Astrocyte (in vitro differentiated cells and primary cell): ENCODE measurements around the gene TOX3. TPM values are rescaled to one million over a fixed set of nuclear protein-coding genes. Genes with fewer than 3 reads are reported as not detected.
A peak's percentile ranks its signal among the peaks of the same experiment; 100 is the strongest.

ENCODE experiments used
- DNase-seq: peaks from one replicate; pipeline ENCODE4 v3.0.0-alpha.2; 2010; ENCODE audit warnings: low read depth
- FAIRE-seq: peaks from 2 replicates; lab custom pipeline; 2011; peaks lifted over from hg19 to GRCh38; lab: Jason Lieb, UNC
- H2AFZ ChIP-seq: 2 replicates; pipeline ENCODE4 v1.6.0; 2012; ENCODE audit warnings: low read depth, low read length, inconsistent platforms
- H3K27ac ChIP-seq: 2 replicates; pipeline ENCODE4 v1.5.1; 2011; ENCODE audit warnings: low read depth, low read length, inconsistent platforms
- H3K27me3 ChIP-seq: 2 replicates; pipeline ENCODE4 v1.6.0; 2011; ENCODE audit warnings: low read length, inconsistent platforms; ENCODE audit not compliant: insufficient read depth
- H3K36me3 ChIP-seq: 2 replicates; pipeline ENCODE4 v1.5.1; 2011; ENCODE audit warnings: low read length, inconsistent platforms; ENCODE audit not compliant: insufficient read depth
- H3K4me1 ChIP-seq: 2 replicates; pipeline ENCODE4 v1.5.1; 2011; ENCODE audit warnings: low read length, inconsistent platforms; ENCODE audit not compliant: insufficient read depth
- H3K4me2 ChIP-seq: 2 replicates; pipeline ENCODE4 v1.6.0; 2012; ENCODE audit warnings: low read length, inconsistent platforms
- H3K4me3 ChIP-seq: 2 replicates; pipeline ENCODE4 v1.5.1; 2011; ENCODE audit warnings: low read depth, mild to moderate bottlenecking, low read length, inconsistent platforms; ENCODE audit not compliant: insufficient read depth
- H3K79me2 ChIP-seq: 2 replicates; pipeline ENCODE4 v1.6.0; 2012; ENCODE audit warnings: mild to moderate bottlenecking, low read length, inconsistent platforms; ENCODE audit not compliant: insufficient read depth
- H3K9ac ChIP-seq: 2 replicates; pipeline ENCODE4 v1.6.0; 2012; ENCODE audit warnings: mild to moderate bottlenecking, low read length, inconsistent platforms
- H3K9me3 ChIP-seq: 2 replicates; pipeline ENCODE4 v1.5.1; 2012; ENCODE audit warnings: low read depth, mild to moderate bottlenecking, low read length, inconsistent platforms; ENCODE audit not compliant: insufficient read depth
- H4K20me1 ChIP-seq: 2 replicates; pipeline ENCODE4 v1.6.0; 2012; ENCODE audit warnings: low read length, inconsistent platforms; ENCODE audit not compliant: insufficient read depth
- H3K27ac Mint-ChIP-seq: one replicate; pipeline ENCODE4 v1.8.0; 2021; ENCODE audit warnings: mild to moderate bottlenecking, mixed read lengths; ENCODE audit not compliant: unreplicated experiment
- H3K27me3 Mint-ChIP-seq: one replicate; pipeline ENCODE4 v1.8.0; 2021; ENCODE audit warnings: low read depth, mixed read lengths; ENCODE audit not compliant: unreplicated experiment
- H3K36me3 Mint-ChIP-seq: one replicate; pipeline ENCODE4 v1.8.0; 2021; ENCODE audit warnings: low read depth, mixed read lengths; ENCODE audit not compliant: unreplicated experiment
- H3K4me1 Mint-ChIP-seq: one replicate; pipeline ENCODE4 v1.8.0; 2021; ENCODE audit warnings: low read depth, mixed read lengths; ENCODE audit not compliant: unreplicated experiment
- H3K4me3 Mint-ChIP-seq: one replicate; pipeline ENCODE4 v1.8.0; 2021; ENCODE audit warnings: mild to moderate bottlenecking, moderate library complexity, mixed read lengths; ENCODE audit not compliant: unreplicated experiment
- H3K9me3 Mint-ChIP-seq: one replicate; pipeline ENCODE4 v1.8.0; 2021; ENCODE audit warnings: mild to moderate bottlenecking, mixed read lengths; ENCODE audit not compliant: unreplicated experiment
- EZH2 ChIP-seq: IDR thresholded peaks from 2 replicates; pipeline ENCODE4 v1.6.1; 2012; ENCODE audit warnings: mild to moderate bottlenecking, low read length, inconsistent platforms; ENCODE audit not compliant: insufficient read depth
- total RNA-seq: library from RNA; stranded (reverse); gene quantifications from 2 replicates; pipeline ENCODE4 v1.2.1, GENCODE V29; 2021
- TF ChIP-seq, protein P1 (sequence below): IDR thresholded peaks from 2 replicates; pipeline ENCODE4 v1.5.1; 2011; ENCODE audit warnings: low read depth, mild to moderate bottlenecking, inconsistent platforms, low read length, moderate library complexity; ENCODE audit not compliant: insufficient read depth

Gene TOX3
- total RNA-seq, 1 donor from 2014 or later = 2.3 TPM

DNA sequence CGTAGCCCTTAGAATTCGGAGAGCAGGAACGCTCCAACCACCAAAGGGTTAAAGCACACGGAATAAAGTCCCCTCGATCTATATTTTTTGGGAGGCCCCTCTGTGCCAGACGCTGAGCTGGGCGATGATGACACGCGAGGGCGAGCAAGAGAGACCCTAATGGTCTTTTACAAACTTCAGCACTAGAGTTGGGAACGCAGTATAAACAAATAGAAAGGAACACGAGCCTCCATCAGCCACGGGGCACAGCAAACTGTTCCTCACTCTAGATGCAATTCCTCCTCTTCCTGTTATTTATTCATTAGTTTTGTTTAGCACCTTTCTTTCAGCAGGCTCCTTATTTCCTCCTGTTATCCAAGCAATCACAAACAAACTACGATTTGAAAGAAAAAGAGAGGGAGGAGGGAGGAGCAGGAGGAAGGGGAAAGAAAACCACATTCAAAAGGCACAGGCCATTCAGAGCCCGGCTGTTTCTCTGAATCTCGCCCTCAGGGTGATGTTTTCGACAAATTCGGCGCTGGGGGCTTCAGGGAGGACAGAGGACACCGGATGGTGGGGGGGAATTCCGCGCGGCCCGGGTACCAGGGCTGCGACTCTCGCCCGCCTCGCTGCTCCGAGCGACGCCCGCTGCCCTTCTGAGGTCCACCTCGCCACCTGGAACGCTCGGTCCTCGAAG is 1.6 kb downstream of the TOX3 start:
- H3K27ac Mint-ChIP-seq = peak overlapping the region; percentile 47
- H3K4me1 ChIP-seq = peaks cover 4% of the 10 kb centered on the region
- H3K4me2 ChIP-seq = peak overlapping the region; percentile 78
- H3K27ac ChIP-seq = no peak overlapping the region
- peak overlapping the region; percentile 92 for H3K4me3 Mint-ChIP-seq
- FAIRE-seq (no peak), DNase-seq (no peak)
- H3K27me3 ChIP-seq = peaks cover 37% of the 10 kb centered on the region
- TF ChIP-seq, protein P1, sequence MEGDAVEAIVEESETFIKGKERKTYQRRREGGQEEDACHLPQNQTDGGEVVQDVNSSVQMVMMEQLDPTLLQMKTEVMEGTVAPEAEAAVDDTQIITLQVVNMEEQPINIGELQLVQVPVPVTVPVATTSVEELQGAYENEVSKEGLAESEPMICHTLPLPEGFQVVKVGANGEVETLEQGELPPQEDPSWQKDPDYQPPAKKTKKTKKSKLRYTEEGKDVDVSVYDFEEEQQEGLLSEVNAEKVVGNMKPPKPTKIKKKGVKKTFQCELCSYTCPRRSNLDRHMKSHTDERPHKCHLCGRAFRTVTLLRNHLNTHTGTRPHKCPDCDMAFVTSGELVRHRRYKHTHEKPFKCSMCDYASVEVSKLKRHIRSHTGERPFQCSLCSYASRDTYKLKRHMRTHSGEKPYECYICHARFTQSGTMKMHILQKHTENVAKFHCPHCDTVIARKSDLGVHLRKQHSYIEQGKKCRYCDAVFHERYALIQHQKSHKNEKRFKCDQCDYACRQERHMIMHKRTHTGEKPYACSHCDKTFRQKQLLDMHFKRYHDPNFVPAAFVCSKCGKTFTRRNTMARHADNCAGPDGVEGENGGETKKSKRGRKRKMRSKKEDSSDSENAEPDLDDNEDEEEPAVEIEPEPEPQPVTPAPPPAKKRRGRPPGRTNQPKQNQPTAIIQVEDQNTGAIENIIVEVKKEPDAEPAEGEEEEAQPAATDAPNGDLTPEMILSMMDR = no peak
- TF ChIP-seq EZH2 = peak; percentile 13
- H3K79me2 ChIP-seq = no peaks in the 10 kb centered on the region
- no peaks in the 10 kb centered on the region for H3K9me3 ChIP-seq
- H3K27me3 Mint-ChIP-seq = peaks cover 19% of the 10 kb centered on the region
- H2AFZ ChIP-seq = peak overlapping the region; percentile 9
- H3K9me3 Mint-ChIP-seq = no peaks in the 10 kb centered on the region
- H3K4me1 Mint-ChIP-seq = peaks cover 3% of the 10 kb centered on the region
- H3K36me3 Mint-ChIP-seq = no peaks in the 10 kb centered on the region
- H3K9ac ChIP-seq = peak overlapping the region; percentile 5
- H4K20me1 ChIP-seq = no peaks in the 10 kb centered on the region
- peak overlapping the region; percentile 40 for H3K4me3 ChIP-seq
- H3K36me3 ChIP-seq = no peaks in the 10 kb centered on the region

DNA sequence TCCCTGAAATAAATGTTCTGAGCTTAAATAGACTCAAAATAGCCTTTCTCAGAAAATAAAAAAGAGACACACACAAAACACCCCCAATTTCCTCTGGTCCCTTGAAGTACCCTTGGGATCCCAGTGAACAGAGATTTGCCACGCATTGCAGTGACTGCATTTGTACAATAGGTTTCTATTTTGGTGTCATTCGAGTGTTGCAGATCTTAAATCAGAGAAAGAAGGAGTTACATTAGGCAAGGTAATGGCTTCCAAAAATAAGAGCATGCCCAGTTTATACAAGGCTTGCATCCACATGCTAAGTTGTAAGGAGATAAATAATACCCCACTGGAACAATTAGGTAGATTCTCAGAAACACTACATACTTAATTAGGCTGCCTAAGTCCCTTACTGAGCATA is 2.2 kb downstream of the TOX3 start:
- no peaks in the 10 kb centered on the region for H3K9me3 ChIP-seq
- H2AFZ ChIP-seq = no peak overlapping the region
- H4K20me1 ChIP-seq = no peaks in the 10 kb centered on the region
- FAIRE-seq (no peak), DNase-seq (no peak)
- no peaks in the 10 kb centered on the region for H3K36me3 Mint-ChIP-seq
- H3K4me3 ChIP-seq = peak overlapping the region; percentile 40
- H3K4me3 Mint-ChIP-seq = peak overlapping the region; percentile 92
- H3K36me3 ChIP-seq = no peaks in the 10 kb centered on the region
- H3K4me2 ChIP-seq = peak overlapping the region; percentile 78
- H3K27ac ChIP-seq = no peak overlapping the region
- peaks cover 4% of the 10 kb centered on the region for H3K4me1 ChIP-seq
- peaks cover 37% of the 10 kb centered on the region for H3K27me3 ChIP-seq
- no peak overlapping the region for H3K27ac Mint-ChIP-seq
- peak overlapping the region; percentile 5 for H3K9ac ChIP-seq
- no peaks in the 10 kb centered on the region for H3K9me3 Mint-ChIP-seq
- H3K79me2 ChIP-seq = no peaks in the 10 kb centered on the region
- no peak for TF ChIP-seq EZH2
- TF ChIP-seq, protein P1 = no peak
- peaks cover 3% of the 10 kb centered on the region for H3K4me1 Mint-ChIP-seq
- H3K27me3 Mint-ChIP-seq = peaks cover 12% of the 10 kb centered on the region

DNA sequence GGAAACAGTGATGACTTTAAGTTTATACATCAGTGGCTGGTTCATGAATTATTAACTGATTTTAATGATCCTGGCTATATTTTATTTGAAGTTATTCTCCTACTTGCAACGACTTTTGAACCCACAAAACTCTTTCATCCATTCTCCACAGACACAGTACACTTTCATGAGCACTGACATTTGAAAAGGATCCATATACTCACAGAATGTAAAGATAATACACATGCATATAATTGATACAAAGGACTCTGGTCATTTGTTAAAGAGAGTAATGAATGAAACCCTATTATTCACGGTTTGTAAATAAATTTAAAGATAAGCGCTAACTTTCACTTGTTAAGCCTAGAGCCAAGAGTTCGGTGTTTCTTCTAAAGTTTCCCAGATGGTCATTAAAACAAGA is 3.3 kb downstream of the TOX3 start:
- H3K4me3 ChIP-seq = no peak overlapping the region
- no peaks in the 10 kb centered on the region for H3K79me2 ChIP-seq
- Mint-ChIP-seq H3K4me3 (no peak overlapping the region), H3K27me3 (peaks cover 8% of the 10 kb centered on the region), H3K4me1 (peaks cover 3% of the 10 kb centered on the region), H3K9me3 (no peaks in the 10 kb centered on the region), H3K36me3 (no peaks in the 10 kb centered on the region), H3K27ac (no peak overlapping the region)
- H3K27me3 ChIP-seq = peaks cover 34% of the 10 kb centered on the region
- H3K9ac ChIP-seq = no peak overlapping the region
- no peak for TF ChIP-seq EZH2
- TF ChIP-seq, protein P1 = no peak
- peaks cover 4% of the 10 kb centered on the region for H3K4me1 ChIP-seq
- DNase-seq = no peak
- H3K27ac ChIP-seq = no peak overlapping the region
- H3K9me3 ChIP-seq = no peaks in the 10 kb centered on the region
- no peak overlapping the region for H3K4me2 ChIP-seq
- H4K20me1 ChIP-seq = no peaks in the 10 kb centered on the region
- H3K36me3 ChIP-seq = no peaks in the 10 kb centered on the region
- no peak overlapping the region for H2AFZ ChIP-seq
- FAIRE-seq = no peak
